ENCODE measurements around the gene FGR. TPM values are rescaled to one million over a fixed set of nuclear protein-coding genes. Genes with fewer than 3 reads are reported as not detected.

Gene FGR
- polyA plus RNA-seq, 10 donors: 1.1 to 3.3 (median 2.2) TPM

- peak in 1 of 3 donors; percentile 23 for DNase-seq
These were observed 46.4 kb downstream of the FGR start for GRCh38 chr1:27588256-27589232.

- DNase-seq: no peak
These were observed 49.3 kb downstream of the FGR start for GRCh38 chr1:27585684-27586083.

- DNase-seq: no peak
These were observed 50.5 kb downstream of the FGR start for GRCh38 chr1:27584453-27584852.

GRCh38 chr1:27583479-27583878 is 51.5 kb downstream of the FGR start:
- no peak for DNase-seq

GRCh38 chr1:27581823-27582243 is 53.2 kb downstream of the FGR start:
- peak in 1 of 3 donors; percentile 5 for DNase-seq

- DNase-seq: peak in 1 of 3 donors; percentile 70
These were observed 57.3 kb downstream of the FGR start for GRCh38 chr1:27577504-27578188.

GRCh38 chr1:27576806-27577227 is 58.2 kb downstream of the FGR start:
- peak in 1 of 3 donors; percentile 52 for DNase-seq

- peak in 1 of 3 donors; percentile 77 for DNase-seq
These were observed 59.1 kb downstream of the FGR start for GRCh38 chr1:27575840-27576331.

- DNase-seq: peak; percentile 81 to 96 (median 94)
These were observed 59.8 kb downstream of the FGR start for GRCh38 chr1:27574871-27575831.

GRCh38 chr1:27574001-27574781 is 60.8 kb downstream of the FGR start:
- peak in 1 of 3 donors; percentile 28 for DNase-seq

- peak in 1 of 3 donors; percentile 57 for DNase-seq
These were observed 62.1 kb downstream of the FGR start for GRCh38 chr1:27572679-27573426.

- DNase-seq: peak in 1 of 3 donors; percentile 64
These were observed 62.8 kb downstream of the FGR start for GRCh38 chr1:27572019-27572678.

- peak in 1 of 3 donors; percentile 77 for DNase-seq
These were observed 63.5 kb downstream of the FGR start for GRCh38 chr1:27571439-27572018.

GRCh38 chr1:27570784-27571183 is 64.2 kb downstream of the FGR start:
- peak in 1 of 3 donors; percentile 25 for DNase-seq

GRCh38 chr1:27570356-27570755 is 64.6 kb downstream of the FGR start:
- peak in 1 of 3 donors; percentile 38 for DNase-seq

- peak in 1 of 3 donors; percentile 58 for DNase-seq
These were observed 65.3 kb downstream of the FGR start for GRCh38 chr1:27569506-27570291.

GRCh38 chr1:27569088-27569460 is 65.9 kb downstream of the FGR start:
- DNase-seq: peak in 1 of 3 donors; percentile 64

All from muscle of back (tissue), 11 donors.